K562 (cell line): ENCODE data around the gene FNDC11. TPM values are rescaled to one million over a fixed set of nuclear protein-coding genes. Genes with fewer than 3 reads are reported as not detected.

Experiments
- ATAC-seq: fragments of 200-7000 bp; cut with Tn5 transposase; 3 replicates; pipeline ENCODE4 v1.9.1; 2020; ENCODE audit warnings: moderate library complexity
- BruUV-seq: library from RNA; stranded (reverse); fragments of 400-500 nt; replicated peaks from 2 replicates; lab custom pipeline; 2021; lab: Mats Ljungman, UMichigan
- CTCF ChIA-PET: fragments of 300-600 bp; formaldehyde crosslinking; extraction: SDS; loops from one replicate; lab custom pipeline; 2021; ENCODE audit warnings: low intra/inter-chr PET ratio; lab: Yijun Ruan, JAX
- POLR2A ChIA-PET: fragments of 300-600, 350-650 bp; sonication (Branson Sonifier 250); formaldehyde crosslinking; extraction: SDS; loops from one replicate; lab custom pipeline; 2021; ENCODE audit warnings: antibody characterized with exemption, inconsistent platforms; lab: Yijun Ruan, JAX
- DNase-seq, 4 experiments: peaks; one replicate each; pipeline versions ENCODE4 v3.0.0 to v3.0.0-alpha.2; 2011 to 2018; ENCODE audit warnings: low spot score in 3 of 4, mixed read lengths in 3 of 4; ENCODE audit errors: extremely low read depth in 1 of 4
- FAIRE-seq: peaks from 2 replicates; lab custom pipeline; 2011; peaks lifted over from hg19 to GRCh38; lab: Jason Lieb, UNC
- H2AFZ ChIP-seq: 2 replicates; pipeline ENCODE4 v1.6.0; 2011; ENCODE audit warnings: low read depth, low read length, control low read depth, inconsistent platforms
- H3K27ac ChIP-seq: fragments of 200-600 bp; 3 replicates; pipeline ENCODE4 v1.8.0; 2011; ENCODE audit warnings: low read depth, mild to moderate bottlenecking, control low read depth, inconsistent platforms, low read length, moderate library complexity, mixed read lengths; ENCODE audit errors: extremely low read depth
- H3K27me3 ChIP-seq, 2 experiments: fragments of 300-600 bp in 1 of 2; 2 replicates in 1 of 2; 3 replicates in 1 of 2; pipeline versions ENCODE4 v1.6.0 to v1.8.0; 2011; ENCODE audit warnings: inconsistent platforms in 2 of 2, low read length in 2 of 2, mild to moderate bottlenecking in 1 of 2, mixed read lengths in 1 of 2, moderate library complexity in 1 of 2; ENCODE audit not compliant: control insufficient read depth in 2 of 2, insufficient read depth in 2 of 2
- H3K36me3 ChIP-seq: fragments of 300-600 bp; 3 replicates; pipeline ENCODE4 v1.8.0; 2011; ENCODE audit warnings: mild to moderate bottlenecking, low read length, inconsistent platforms; ENCODE audit not compliant: control insufficient read depth, insufficient read depth
- H3K4me1 ChIP-seq, 2 experiments: fragments of 200-600 bp in 1 of 2; replicated peaks in 1 of 2; 2 replicates in 1 of 2; 3 replicates in 1 of 2; pipeline versions ENCODE4 v1.5.1 to v1.8.0; 2011; ENCODE audit warnings: inconsistent platforms in 2 of 2, low read length in 2 of 2, mild to moderate bottlenecking in 1 of 2, mixed read lengths in 1 of 2, moderate library complexity in 1 of 2; ENCODE audit not compliant: control insufficient read depth in 2 of 2, insufficient read depth in 2 of 2
- H3K4me2 ChIP-seq: 2 replicates; pipeline ENCODE4 v1.6.1; 2011; ENCODE audit warnings: low read length, control low read depth, inconsistent platforms, mixed read lengths; ENCODE audit not compliant: insufficient read depth
- H3K4me3 ChIP-seq: fragments of 200-600 bp; sonication (generic), shearing (Covaris generic); 2 replicates; pipeline ENCODE4 v1.5.1; 2016; ENCODE audit warnings: control low read depth, inconsistent platforms
- H3K79me2 ChIP-seq: fragments of 200-600 bp; 3 replicates; pipeline ENCODE4 v1.8.0; 2011; ENCODE audit warnings: low read length, inconsistent platforms; ENCODE audit not compliant: control insufficient read depth, insufficient read depth
- H3K9ac ChIP-seq, 2 experiments: 2 replicates each; pipeline versions ENCODE4 v1.6.0 to v1.6.1; 2011; ENCODE audit warnings: low read depth in 2 of 2, low read length in 2 of 2, control low read depth in 1 of 2, inconsistent platforms in 1 of 2, mild to moderate bottlenecking in 1 of 2, mixed read lengths in 1 of 2; ENCODE audit not compliant: insufficient read depth in 1 of 2
- H3K9me1 ChIP-seq: one replicate; pipeline ENCODE4 v1.6.0; 2011; ENCODE audit warnings: inconsistent platforms, mild to moderate bottlenecking, low read length, moderate library complexity; ENCODE audit not compliant: control insufficient read depth, insufficient read depth
- H3K9me3 ChIP-seq: replicated peaks from 2 replicates; pipeline ENCODE4 v1.5.1; 2011; ENCODE audit warnings: low read depth, low read length, inconsistent platforms; ENCODE audit not compliant: control insufficient read depth, insufficient read depth
- H4K20me1 ChIP-seq: replicated peaks from 2 replicates; pipeline ENCODE4 v1.6.1; 2011; ENCODE audit warnings: low read length, inconsistent platforms, mixed read lengths; ENCODE audit not compliant: control insufficient read depth, insufficient read depth
- CBFA2T2 ChIP-seq: fragments of 450-650 bp; conservative IDR thresholded peaks from 2 replicates; pipeline ENCODE4 v1.6.1; 2017; ENCODE audit warnings: mild to moderate bottlenecking
- KDM1A ChIP-seq, 2 experiments: fragments of 450-650 bp; IDR thresholded peaks; 2 replicates each; pipeline ENCODE4 v1.6.1; 2016; ENCODE audit warnings: mild to moderate bottlenecking in 2 of 2
- SIX5 ChIP-seq, 2 experiments: IDR thresholded peaks; 2 replicates each; pipeline ENCODE4 v1.6.1; 2011; ENCODE audit warnings: low read length in 2 of 2, borderline replicate concordance in 1 of 2, low read depth in 1 of 2, mild to moderate bottlenecking in 1 of 2, moderate library complexity in 1 of 2; ENCODE audit not compliant: insufficient read depth in 1 of 2
- TBP ChIP-seq: optimal IDR thresholded peaks from 2 replicates; pipeline ENCODE3; 2011; ENCODE audit warnings: low read depth, low read length, improper control_type of control experiment
- ZNF274 ChIP-seq: IDR thresholded peaks from 2 replicates; pipeline ENCODE4 v1.6.1; 2011; ENCODE audit warnings: low read depth, mild to moderate bottlenecking, low read length, moderate library complexity, borderline replicate concordance
- WGBS: fragments of 100-300 bp; shearing (Covaris generic); methylation state at CpG from one replicate; pipeline ENCODE4 v1.1.6; 2016; ENCODE audit warnings: low coverage, mixed read lengths; ENCODE audit not compliant: insufficient coverage; ENCODE audit errors: missing lambda C conversion rate; 5-methylcytosine and 5-hydroxymethylcytosine counted together
- in situ Hi-C: fragments of 300-500 bp; cut with MboI; formaldehyde crosslinking; loops from 4 replicates; pipeline ENCODE4 v1.15.0; 2018; ENCODE audit warnings: inconsistent platforms, mixed read lengths
- intact Hi-C: fragments of 100-400 bp; cut with micrococcal nuclease; formaldehyde crosslinking; loops from 2 replicates; pipeline ENCODE4 v1.14.2; 2022
- polyA plus RNA-seq, 8 experiments: library from polyadenylated mRNA; depleted of rRNA in 4 of 8; stranded (reverse) in 5 of 8; unstranded in 3 of 8; fragments of >200 nt; fragmentation: Nextera tagmentation in 2 of 8; fragmentation: Illumina TruSeq in 1 of 8; extraction: Ambion mirVana in 2 of 8; extraction: Trizol in 1 of 8; gene quantifications; 2 replicates each; pipeline versions ENCODE4 v1.2.1 to v1.2.3, GENCODE V29; 2011 to 2014; ENCODE audit warnings: inconsistent platforms in 1 of 8, missing spikeins in 1 of 8
- total RNA-seq, 7 experiments: library from RNA; depleted of rRNA in 6 of 7; stranded (reverse); fragments of >200 nt in 6 of 7; fragmentation: Illumina TruSeq in 2 of 7; extraction: Trizol in 2 of 7; gene quantifications; 2 replicates each; pipeline versions ENCODE4 v1.2.1 to v1.2.3, GENCODE V29; 2011 to 2021; ENCODE audit warnings: low replicate concordance in 1 of 7

FNDC11 gene
- total and polyA plus RNA-seq, 9 of the 15 experiments (the other 6 are each of a cell fraction or from before 2014, with no cell fraction given), result 0.08 to 2.3 (median 0.64) TPM; not detected in 2

GRCh38 chr20:63530788-63531160, 23.2 kb upstream of the FNDC11 start:
- Histone ChIP-seq H2AFZ (no peak overlapping the region), H3K4me3 (no peak overlapping the region), H3K9me1 (no peaks in the 10 kb centered on the region), H3K36me3 (no peaks in the 10 kb centered on the region), H4K20me1 (peaks cover 9% of the 10 kb centered on the region; the same call in 1 of the 2 replicates), H3K27ac (no peak overlapping the region), H3K4me2 (no peak overlapping the region), H3K4me1 (peaks cover 0 to 56% of the 10 kb centered on the region in 2 experiments; a peak in 2 of 5 replicates), H3K9me3 (no peaks in the 10 kb centered on the region), H3K27me3 (peaks cover 0 to 44% of the 10 kb centered on the region in 2 experiments; a peak in 3 of 5 replicates), H3K9ac (peak overlapping the region in 1 of 2 experiments; percentile 64; a peak in 2 of 4 replicates), H3K79me2 (no peaks in the 10 kb centered on the region)
- TF ChIP-seq TBP, result peak; percentile 46
- TF ChIP-seq KDM1A (IDR thresholded peaks at IDR 0.05), result peak; percentile 26 to 49; a peak in 2 of 4 replicates
- TF ChIP-seq SIX5 (IDR thresholded peaks at IDR 0.05; ENCODE audit: borderline replicate concordance in 1 of 2, insufficient read depth in 1 of 2, low read depth in 1 of 2, low read length in 2 of 2), result no peak
- no peak for TF ChIP-seq ZNF274
- 0 out of 2 replicates have a peak, but pooled peaks have one; percentile 6 for TF ChIP-seq CBFA2T2
- in situ Hi-C loops (no loop called here), intact Hi-C loops (loop anchor here (10.0 kb wide), 2 partner anchors 124 to 174 kb away; partner anchors contain the start of genes ARFRP1, RTEL1, STMN3 and ZGPAT)
- DNase-seq (peak in 1 of 4 experiments; percentile 45), ATAC-seq (no peak), FAIRE-seq (no peak)
- WGBS, result 17% methylated on average over 14 of the region's 14 CpGs
- ChIA-PET CTCF (no interaction called here), POLR2A (interaction anchor here (0.5 to 2.9 kb wide), 3 partner anchors 10 to 15 kb away, joined by 3 to 19 read pairs (median 5); partner anchors contain the start of gene PPDPF)
- no TSS peak for BruUV-seq
